Hypothalamus (tissue), 51 donors: ENCODE results near the gene TMIE.

Experiments
- DNase-seq, 51 donors: peaks; one replicate each; lab custom pipeline; 2025; lab: John Stamatoyannopoulos, UW

TMIE gene

DNA sequence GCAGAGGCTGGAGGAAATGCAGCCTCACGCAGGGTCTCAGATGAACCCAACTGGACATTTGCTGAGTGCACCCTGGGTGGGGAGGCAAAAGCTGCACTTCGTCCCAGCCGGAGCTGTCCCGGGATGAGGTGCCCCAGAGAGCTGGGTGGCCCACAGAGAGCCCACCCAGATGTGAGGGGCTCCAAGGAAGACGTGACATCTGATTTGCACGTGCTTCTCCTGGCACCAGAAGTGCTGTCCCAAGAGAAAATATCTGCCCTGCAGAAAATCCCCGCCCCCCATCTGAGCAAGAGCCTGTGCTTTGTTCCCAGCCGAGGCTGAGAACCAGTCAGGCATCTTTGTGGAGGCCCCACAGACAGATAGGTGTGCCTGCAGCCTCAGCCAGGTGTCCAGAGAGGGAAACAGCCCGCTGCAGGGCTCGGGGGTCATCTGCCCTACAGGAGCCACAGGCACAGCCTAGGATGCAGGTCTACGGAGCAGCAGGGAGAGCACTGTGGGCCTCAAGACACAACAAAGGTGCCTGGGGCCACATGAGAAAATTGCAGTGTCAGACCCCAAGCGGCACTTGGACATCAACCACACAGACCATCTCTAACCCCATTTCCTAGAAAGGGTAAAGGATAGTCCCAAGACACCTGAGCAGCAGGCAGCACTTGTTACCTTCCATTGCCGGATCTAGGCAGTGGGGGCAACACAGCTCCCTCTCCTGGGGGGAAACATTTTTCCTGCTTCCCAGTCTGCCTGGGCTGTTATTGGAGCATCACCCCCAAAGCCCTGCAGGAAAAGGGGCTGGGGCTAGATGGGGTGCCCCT lies 5.8 kb downstream of the TMIE start:
- DNase-seq: no peak

DNA sequence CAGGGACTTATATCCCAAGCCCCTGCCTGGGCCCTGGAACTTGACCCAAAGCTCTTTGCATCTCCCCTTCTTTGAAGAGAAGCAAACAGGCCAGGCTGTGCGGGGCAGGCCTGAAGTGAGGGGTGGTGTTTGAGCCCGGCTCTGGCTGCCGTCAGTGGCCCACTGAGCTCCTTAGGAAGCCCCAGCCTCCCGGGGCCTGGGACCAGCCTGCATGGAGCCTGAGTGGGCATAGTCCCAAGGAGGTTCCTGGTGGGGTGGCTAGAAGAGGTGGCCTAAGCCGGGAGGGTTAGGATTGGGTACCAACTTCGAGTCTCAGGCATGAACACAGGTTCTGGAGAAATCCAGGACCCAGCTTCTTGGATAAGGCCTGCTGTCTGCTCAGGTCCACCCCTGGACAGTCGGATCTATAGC lies 6.4 kb downstream of the TMIE start:
- DNase-seq: no peak

DNA sequence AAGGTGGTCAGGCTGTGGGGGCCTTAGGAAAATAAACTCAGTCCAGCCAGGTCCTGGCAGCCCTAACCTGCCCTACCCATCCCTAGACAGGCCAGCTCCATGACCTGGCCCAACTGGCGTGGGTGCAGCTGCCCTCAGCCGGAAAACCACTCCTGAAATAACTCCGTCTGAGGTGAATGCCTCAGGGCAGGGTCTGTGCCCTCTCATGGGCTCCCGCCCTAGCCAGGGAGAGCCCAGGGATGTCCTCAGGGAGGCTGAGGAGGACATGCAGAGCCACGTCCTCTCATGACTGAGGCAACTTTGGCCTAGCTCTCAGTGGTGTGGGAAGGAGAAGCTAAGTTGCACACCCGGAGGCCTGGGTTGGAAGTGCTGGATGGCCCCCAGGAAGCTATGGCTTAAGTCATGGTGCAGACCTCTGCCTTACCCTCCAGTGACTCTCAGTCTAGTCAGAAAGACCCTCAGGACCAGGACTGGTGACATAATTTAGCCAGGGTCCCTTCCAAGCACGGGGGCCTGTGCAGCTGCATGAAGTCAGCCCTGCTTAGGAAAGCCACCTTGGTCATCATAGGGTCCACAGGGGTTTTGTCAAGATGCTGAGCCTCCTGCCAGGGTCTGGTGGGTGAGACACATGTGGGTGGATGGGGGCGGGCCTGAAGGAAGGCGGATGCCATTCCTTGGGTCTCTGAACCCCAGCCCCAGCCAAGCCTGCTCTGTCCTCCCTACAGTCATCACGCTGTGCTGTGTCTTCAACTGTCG lies 7.4 kb downstream of the TMIE start:
- DNase-seq: no peak

DNA sequence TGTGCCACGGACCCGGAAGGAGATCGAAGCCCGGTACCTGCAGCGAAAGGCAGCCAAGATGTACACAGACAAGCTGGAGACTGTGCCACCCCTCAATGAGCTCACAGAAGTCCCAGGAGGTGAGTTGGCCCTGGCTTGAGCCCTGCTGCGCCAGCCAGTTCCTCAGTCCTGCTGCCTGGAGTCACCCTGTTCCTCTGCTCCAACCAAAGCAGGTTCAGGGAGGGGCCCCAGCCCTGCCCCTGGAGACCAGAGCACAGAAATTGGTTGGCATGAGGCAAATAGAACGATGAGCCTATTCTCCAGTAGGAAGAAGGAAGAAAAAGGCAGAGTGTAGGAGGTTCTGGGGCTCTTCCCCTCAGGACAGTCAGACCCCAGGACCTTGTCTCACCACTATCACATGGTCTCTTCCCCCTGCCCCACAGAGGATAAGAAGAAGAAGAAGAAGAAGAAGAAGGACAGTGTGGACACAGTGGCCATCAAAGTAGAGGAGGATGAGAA lies 8.0 kb downstream of the TMIE start:
- no peak for DNase-seq

DNA sequence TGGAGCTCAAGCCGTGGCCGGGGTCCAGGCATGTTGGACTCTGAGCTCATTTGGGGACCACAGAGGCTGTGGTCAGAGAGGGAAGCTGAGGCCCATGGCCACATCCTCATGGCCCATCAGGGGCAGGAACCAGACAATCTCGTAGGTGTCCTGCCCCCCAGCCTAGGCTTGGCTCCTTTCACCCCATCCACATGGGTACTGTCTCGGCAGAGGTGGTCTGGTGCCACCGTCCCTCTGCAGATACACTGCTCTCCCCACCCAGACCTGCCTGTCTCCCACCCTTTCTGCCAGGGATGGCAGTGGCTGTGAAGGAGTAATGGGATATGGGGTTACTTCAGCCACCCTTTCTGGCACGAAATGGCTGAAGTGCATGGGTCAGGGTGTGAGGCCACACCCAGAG lies 8.5 kb downstream of the TMIE start:
- DNase-seq: no peak

DNA sequence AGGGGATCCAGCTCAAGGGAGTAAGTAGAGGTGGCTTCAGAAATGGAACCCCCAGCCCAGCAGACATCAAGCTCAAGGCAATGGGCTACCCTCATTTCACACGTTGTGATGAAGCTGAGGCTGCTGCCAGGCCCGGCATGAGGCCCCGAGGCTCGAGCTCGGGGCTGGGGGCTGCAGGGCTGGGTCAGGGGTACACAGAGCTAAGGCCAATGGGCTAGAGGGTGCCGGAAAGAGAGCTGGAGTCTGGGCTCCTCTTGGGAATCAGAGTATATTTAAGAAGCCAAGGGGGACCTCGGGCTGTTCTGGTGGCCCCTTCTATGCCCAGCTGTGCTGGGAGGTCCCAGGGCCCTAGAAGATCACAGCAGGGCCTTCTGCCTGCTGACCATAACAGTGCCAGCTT lies 9.0 kb downstream of the TMIE start:
- no peak for DNase-seq

DNA sequence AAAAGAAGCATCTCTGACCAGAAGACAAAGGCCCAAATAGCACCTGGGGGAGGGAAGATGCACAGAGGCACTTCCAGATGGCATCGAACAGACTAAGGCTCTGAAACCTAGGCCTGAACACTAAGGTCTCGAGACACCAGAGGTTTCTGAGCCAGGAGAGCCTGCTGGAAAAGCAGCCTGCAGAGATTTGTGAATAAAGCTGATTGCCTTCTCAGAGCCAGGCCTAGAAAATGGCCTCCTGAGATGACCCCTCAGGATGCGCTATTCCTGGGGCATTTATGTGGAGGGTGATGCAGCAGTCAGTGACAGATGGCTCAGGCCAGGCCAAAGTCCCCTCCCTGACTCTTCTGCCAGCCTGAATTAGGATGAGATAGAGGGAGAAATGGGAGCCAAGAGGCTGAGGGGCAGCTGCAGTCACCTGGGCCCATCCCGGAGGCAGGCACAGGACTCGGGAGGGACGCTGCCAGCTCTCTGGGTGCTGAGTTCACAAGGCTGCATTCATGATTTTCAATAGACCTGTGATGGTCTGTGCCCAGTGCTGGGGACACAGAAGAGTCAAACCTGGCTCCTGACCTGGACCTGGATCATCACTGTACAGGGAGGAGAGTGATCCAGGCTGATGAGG lies 9.6 kb downstream of the TMIE start:
- DNase-seq: no peak

DNA sequence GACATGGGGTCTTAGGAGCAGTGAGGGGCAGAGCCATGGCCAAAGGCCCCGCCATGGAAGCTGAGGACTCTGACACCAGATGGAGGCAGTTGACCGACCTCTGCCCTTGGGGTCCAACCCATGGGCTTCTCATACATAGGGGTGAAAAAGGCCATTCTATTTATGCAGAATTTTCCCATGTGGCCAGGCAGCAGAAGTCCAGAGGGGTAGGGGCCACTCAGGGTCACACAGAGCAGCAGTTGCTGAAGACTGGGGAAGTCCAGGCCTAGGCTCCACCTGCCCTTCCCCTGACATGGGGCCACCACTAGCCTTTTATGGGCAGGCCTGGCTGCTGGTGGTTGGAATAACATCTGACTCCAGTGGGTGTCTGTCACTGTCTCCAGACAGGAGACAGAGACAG lies 10.1 kb downstream of the TMIE start:
- DNase-seq: no peak

DNA sequence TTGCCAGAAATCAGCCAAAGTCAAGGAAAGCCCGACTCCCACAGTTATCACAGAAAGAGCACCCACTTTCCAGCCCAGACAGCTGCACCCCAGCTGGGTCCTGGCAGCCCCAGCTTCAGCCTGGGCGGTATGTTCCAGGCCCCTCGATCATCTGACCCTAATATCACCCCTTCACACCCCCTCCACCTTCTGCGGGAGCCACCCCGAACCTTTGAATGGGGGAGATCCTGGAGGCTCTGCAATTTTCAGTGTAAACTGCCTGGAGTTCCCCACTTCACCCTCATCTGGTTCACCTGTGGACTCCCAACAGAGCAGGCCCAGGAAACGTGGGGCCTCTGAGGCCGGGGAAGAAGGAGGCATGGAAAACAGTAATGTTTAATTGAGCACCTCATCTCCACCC lies 10.6 kb downstream of the TMIE start:
- DNase-seq: no peak

DNA sequence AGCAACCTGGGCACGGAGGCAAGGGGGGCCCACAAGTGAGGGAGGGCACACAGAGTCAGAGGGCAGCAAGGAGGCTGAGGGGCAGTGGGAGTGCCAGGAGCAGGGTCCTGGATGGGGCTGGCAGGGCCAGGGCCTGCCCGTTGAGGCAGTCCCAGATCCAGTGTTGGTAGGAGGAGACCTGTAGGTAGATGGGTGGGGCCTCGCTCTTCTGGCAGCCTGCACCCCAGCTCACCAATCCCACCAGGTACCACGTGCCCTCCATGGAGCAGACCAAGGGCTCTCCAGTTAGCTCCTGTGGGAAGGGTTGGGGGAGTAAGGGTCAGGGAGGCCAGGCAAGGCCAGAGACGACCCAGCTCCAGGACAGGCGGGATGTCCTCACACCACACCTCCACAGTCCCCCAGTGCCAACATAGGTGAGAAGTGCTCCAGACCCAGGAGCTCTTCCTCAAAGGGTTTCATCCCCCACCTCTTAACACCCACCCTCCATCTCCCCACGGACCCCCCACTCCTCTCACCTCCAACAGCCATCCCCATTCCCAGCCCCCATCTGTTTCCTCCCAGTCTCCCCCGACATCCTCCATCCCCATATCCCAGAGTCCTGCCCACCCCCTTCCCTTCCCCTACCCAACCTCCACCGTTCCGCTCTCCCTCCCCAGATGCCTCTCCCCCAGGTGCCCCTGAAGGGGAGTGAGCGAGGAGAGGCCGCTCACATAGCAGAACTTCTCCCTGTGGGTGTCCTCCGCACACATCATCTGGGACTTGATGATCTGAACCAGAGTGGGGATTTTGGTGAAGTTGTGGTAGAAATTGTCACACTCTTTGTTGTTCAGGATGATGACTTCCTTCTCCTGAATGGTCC lies 11.2 kb downstream of the TMIE start:
- no peak for DNase-seq

DNA sequence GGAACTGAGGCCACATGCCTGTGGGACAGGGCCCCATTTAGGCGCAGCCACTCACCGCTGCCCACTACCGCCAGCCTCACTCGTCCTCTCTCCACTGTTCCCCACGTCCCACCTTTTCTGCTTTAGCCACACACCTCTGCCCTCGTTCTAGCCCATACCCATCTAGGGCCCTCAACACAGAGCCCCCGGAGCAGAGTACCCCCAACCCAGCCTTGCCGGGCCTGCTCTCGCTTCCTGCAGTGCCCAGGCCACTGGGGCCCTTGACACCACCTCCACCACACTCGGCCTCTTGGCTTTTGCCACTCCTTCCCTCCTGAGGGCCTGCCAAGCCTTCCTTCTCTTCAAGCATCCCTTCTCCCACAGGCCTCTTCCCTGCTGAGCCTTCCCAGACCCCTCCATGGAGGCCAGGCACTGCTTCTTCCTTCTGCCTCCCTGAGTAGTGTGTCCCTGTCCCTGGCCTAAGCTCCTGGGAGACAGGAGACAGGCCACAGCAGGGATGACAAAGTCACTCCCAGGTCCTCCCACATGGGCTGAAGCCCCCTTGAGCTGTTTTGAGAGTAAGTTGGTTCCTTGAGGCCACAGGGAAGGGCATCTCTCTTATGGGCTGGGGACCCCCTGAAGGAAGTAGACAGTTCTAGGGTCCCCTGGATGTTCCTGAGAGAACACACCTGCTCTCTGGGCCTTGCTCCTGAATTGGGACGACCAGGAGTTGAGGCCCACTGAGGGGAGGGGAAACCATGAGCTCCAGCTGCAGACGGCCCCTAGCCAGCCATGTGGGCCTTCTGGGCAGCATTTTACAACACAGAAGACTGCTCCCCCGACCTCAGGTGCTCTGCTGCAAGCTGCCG lies 12.1 kb downstream of the TMIE start:
- no peak for DNase-seq

DNA sequence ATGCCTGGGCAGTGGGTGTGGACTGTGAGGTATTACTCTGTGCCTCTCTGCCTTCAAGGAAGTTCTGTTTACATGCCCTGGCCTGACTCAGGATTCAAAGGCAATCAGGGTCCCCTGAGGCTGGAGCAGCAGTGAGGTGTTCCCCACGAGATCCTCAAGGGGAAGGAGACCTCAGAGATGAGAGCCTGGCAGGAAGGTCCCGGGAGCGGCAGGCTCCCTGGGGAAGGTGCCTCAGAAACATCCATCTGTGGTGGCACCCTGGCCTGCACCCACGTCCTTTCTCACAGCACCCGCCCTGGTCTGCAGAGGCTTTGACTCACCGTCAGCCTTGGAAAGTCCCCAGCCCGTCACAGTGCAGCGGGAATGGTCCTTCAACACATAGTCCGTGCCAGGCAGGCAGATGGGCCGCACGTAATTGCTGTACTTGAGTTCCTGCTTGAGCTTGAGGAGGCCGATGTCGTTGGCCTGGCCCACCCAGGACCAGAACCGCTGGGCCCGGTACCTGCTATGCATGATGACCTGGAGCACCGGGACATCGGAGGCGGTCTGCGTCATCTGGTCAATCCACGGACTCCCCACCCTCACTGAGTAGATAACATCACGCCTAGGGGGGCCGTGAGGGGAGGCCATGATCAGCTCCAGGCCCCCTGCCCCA lies 12.8 kb downstream of the TMIE start:
- DNase-seq: no peak

DNA sequence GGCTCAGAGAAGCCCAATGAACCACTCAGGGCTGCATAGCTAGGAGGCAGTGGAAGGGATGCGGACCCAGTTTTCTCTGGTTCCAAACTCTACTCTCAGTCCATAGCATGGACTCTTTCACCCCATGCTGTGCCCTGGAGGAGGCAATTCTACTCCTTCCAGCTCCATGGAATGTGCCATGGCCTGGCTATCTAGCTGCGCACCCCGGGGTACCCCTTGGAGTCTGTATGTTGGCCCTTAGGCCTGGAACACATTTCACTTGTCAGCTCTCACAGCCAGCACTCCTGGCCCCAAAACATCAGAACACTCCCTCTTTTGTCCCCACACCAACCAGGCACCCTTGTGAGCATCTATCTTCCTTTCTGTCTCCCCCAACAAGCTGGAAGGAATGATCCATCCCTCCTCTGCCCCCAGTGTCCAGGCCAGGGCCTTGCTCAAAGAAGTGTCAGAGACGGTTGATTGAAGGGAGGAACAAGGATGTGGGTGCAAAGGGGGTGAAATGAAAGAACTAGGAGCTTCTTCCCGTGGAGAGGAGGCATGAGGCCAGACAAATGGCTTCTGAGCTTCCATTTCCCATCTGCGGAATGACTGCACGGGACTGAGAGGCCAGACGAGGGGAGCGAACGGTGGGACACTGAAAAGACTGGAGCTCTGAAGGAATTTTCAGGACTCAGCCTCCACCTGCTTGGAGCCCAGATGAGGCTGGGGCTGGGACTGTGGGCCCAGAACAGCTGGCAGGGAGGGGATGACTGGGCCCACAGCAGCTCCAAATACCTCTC lies 13.7 kb downstream of the TMIE start:
- DNase-seq: no peak

DNA sequence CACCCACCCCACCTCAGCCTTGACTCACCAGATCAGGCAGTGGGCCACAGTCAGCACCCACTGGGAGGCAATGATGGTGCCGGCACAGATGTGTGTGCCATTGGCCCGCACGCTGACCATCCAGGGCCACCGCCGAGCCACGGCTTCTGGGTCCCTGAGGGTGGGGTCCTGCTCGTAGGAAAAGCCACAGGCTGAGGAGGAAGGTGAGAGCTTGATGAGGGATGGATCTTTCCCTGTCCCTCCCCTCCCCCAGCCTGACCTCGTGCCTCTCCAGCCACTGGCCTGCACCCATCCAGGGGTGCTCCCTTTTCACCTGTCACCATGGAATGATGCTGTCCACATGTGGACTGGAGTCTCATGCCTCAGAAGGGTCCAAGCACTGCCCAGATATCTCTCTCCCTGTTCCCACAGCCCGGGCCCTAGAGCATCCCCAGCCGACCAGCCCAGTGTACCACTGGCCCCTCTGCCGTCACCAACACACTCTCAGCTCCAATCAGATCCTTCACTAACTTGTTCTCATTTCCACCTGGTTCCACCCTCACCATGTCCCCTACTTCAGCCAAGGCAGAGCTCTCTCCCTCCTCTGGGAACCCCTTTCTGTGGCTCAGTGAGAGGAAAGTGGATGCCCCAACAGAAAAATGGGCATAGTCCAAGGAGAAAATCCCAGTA lies 14.4 kb downstream of the TMIE start:
- DNase-seq: no peak

DNA sequence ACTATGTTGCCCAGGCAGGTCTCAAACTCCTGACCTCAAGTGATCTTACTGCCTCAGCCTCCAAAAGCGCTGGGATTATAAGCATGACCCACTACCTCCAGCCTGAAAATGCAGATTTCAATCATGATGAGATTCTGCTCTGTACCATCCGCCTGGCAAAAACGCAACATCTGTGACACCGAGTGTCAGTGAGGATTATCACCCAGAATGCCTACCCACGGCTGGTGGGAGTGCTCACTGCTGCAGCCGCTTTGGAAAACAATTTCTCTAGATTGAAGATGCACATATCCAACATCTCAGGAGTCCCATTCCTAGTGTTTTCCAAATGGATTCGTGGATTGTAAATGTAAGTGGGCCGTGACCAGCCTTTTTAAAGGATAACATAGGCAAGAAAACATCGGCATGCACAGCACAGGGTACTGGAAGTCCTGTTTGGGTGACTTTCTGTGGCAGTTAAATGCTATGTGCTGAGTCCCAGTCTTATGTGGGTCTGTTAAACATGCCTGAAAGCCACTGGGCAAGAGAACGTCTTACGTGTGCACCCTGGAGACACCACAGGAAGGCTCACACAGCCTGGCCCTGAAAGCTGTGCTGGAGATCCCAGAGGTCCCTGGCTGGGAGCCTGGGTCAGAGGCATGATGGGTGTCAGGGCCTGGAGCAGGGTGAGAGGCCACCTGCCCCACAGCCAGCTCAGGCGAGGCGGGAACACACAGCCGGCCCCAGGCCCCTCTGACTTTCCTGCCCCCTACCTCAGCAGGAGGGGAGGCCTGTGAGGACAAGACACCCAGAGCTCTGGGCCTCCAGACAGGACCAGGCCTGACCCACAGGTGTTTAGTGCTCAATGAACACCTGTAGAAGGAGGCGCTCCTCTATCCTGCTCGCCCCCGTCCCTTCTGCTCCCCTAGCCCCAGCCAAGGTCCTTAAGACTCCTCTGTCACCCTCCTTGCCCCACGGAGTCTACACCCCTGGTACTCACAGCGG lies 15.6 kb downstream of the TMIE start:
- no peak for DNase-seq

DNA sequence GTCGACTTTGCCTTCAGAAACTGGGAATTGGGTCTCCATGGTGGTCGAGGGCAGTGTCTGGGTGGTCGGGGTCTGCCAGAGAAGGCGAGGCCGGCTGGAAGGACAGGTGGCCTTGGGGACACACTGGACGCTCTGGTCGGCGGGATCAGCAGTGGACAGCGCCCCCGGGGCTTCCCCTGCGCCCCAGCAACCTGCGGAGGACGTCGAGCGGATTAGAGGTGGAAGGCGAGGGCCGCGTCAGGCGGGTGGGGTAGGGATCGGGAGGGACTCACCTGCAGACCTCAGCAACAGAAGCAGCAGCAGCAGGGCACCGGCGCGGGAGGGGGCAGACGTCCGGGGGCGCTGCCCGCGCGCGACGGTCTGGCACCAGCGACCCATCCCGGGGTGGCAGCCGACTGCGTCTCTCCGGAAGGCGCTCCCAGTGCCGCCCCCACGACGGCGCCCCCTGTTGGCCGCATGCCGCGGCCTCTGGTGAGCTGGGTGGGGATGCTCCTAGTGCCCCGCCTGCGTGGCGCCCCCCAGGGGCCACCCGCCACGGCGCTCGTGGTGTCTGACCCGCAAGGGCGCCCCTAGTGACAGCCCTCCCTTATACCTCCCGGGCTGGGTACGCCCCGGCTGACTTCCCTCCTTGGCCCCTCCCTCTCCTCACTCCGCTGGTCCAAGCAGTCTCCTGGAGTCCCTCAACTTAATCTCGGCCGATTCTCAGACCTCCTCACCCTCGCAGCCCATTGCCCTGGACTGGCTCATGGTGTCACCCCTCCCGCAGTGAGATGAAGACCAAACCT lies 16.4 kb downstream of the TMIE start, which contains the start of gene PRSS50:
PRSS50 (minus strand) TSS at position 423 of the 785 bp plus-strand sequence; CDS start at position 378, 45 bp downstream.
- DNase-seq: no peak
